ENCODE results near the gene SMU1.

- TF ChIP-seq CTCF (IDR thresholded peaks at IDR 0.05) (no peak), STAT6 (CRISPR knock-in tag; conservative IDR thresholded peaks at IDR 0.05; ENCODE audit: low read depth) (no peak), ATF1 (CRISPR knock-in tag; IDR thresholded peaks at IDR 0.05) (no peak), NFATC4 (CRISPR knock-in tag; IDR thresholded peaks at IDR 0.05) (no peak), EMX1 (CRISPR knock-in tag; IDR thresholded peaks at IDR 0.05) (no peak), SMAD4 (CRISPR knock-in tag; IDR thresholded peaks at IDR 0.05) (no peak), ZNF121 (CRISPR knock-in tag; IDR thresholded peaks at IDR 0.05) (no peak), USF1 (CRISPR knock-in tag; IDR thresholded peaks at IDR 0.05) (no peak)
Measured at GRCh38 chr9:33080534-33080933, 4.1 kb upstream of the SMU1 start.

Data from WTC11 (cell line).